SK-N-SH (cell line): ENCODE results near the gene ACTRT3. TPM values are rescaled to one million over a fixed set of nuclear protein-coding genes. Genes with fewer than 3 reads are reported as not detected.
"Not testable (repeated sequence)": the region's sequence is repeated elsewhere in the genome, so short reads cannot be mapped to it uniquely, and the experiment has no call there.

Experiments used
- CTCF ChIA-PET: fragments of 300-600, 350-600 bp; formaldehyde crosslinking; extraction: SDS; loops from one replicate; lab custom pipeline; 2021; lab: Yijun Ruan, JAX
- POLR2A ChIA-PET: fragments of 350-600 bp; sonication (Branson Sonifier 250); formaldehyde crosslinking; extraction: SDS; loops from one replicate; lab custom pipeline; 2020; ENCODE audit warnings: antibody characterized with exemption, inconsistent platforms; lab: Yijun Ruan, JAX
- DNase-seq: peaks from one replicate; pipeline ENCODE4 v3.0.0; 2012
- H2AFZ ChIP-seq: fragments of 200-600 bp; sonication (generic); 2 replicates; pipeline ENCODE4 v1.8.1; 2016; ENCODE audit warnings: antibody characterized with exemption, mild to moderate bottlenecking, low read depth
- H3F3A ChIP-seq: fragments of 200-600 bp; sonication (generic); replicated peaks from 2 replicates; pipeline ENCODE3; 2016; ENCODE audit warnings: antibody characterized with exemption, mild to moderate bottlenecking; ENCODE audit not compliant: insufficient read depth
- H3K27ac ChIP-seq, 2 experiments: fragments of 200-500 bp in 1 of 2; fragments of 200-600 bp in 1 of 2; sonication (Bioruptor generic) in 1 of 2; sonication (generic), shearing (Covaris generic) in 1 of 2; 2 replicates each; pipeline versions ENCODE4 v1.5.1 to v1.6.1; 2014 to 2016; ENCODE audit warnings: low read depth in 2 of 2, inconsistent platforms in 1 of 2, low read length in 1 of 2, mild to moderate bottlenecking in 1 of 2, mixed read lengths in 1 of 2
- H3K27me3 ChIP-seq: fragments of 200-600 bp; sonication (generic), shearing (Covaris generic); 2 replicates; pipeline ENCODE4 v1.6.1; 2016; ENCODE audit warnings: mixed run types; ENCODE audit not compliant: insufficient read depth
- H3K36me3 ChIP-seq, 2 experiments: fragments of 200-500 bp in 1 of 2; fragments of 200-600 bp in 1 of 2; sonication (Bioruptor generic) in 1 of 2; sonication (generic) in 1 of 2; replicated peaks in 1 of 2; 2 replicates each; pipeline versions ENCODE3 to v1.5.1; 2014 to 2016; ENCODE audit warnings: low read length in 1 of 2, mild to moderate bottlenecking in 1 of 2; ENCODE audit not compliant: insufficient read depth in 2 of 2, control insufficient read depth in 1 of 2
- H3K4me1 ChIP-seq, 2 experiments: fragments of 200-500 bp in 1 of 2; fragments of 200-600 bp in 1 of 2; sonication (Bioruptor generic) in 1 of 2; sonication (generic), shearing (Covaris generic) in 1 of 2; 2 replicates each; pipeline versions ENCODE4 v1.5.1 to v1.6.1; 2014 to 2016; ENCODE audit warnings: low read depth in 1 of 2, low read length in 1 of 2, mixed run types in 1 of 2; ENCODE audit not compliant: insufficient read depth in 2 of 2, control insufficient read depth in 1 of 2
- H3K4me2 ChIP-seq: fragments of 200-600 bp; sonication (generic), shearing (Covaris generic); 2 replicates; pipeline ENCODE4 v1.6.1; 2017; ENCODE audit warnings: mixed run types
- H3K4me3 ChIP-seq, 2 experiments: fragments of 200-500 bp in 1 of 2; fragments of 200-600 bp in 1 of 2; sonication (Bioruptor generic) in 1 of 2; sonication (generic), shearing (Covaris generic) in 1 of 2; 2 replicates each; pipeline versions ENCODE4 v1.5.1 to v1.8.1; 2014 to 2016; ENCODE audit warnings: low read depth in 2 of 2, inconsistent platforms in 1 of 2, low read length in 1 of 2, mild to moderate bottlenecking in 1 of 2, mixed read lengths in 1 of 2, moderate library complexity in 1 of 2
- H3K79me2 ChIP-seq: fragments of 200-600 bp; sonication (generic); 2 replicates; pipeline ENCODE4 v1.8.1; 2017; ENCODE audit warnings: mild to moderate bottlenecking; ENCODE audit not compliant: insufficient read depth
- H3K9ac ChIP-seq: fragments of 200-600 bp; sonication (generic); 2 replicates; pipeline ENCODE4 v1.6.1; 2017; ENCODE audit warnings: mixed run types
- H3K9me2 ChIP-seq: fragments of 200-600 bp; sonication (generic); 2 replicates; pipeline ENCODE4 v1.6.1; 2017; ENCODE audit warnings: mixed run types
- H3K9me3 ChIP-seq: fragments of 200-600 bp; sonication (generic); 2 replicates; pipeline ENCODE4 v1.6.1; 2017; ENCODE audit warnings: mixed run types, mild to moderate bottlenecking, moderate library complexity
- H4K20me1 ChIP-seq: fragments of 200-600 bp; sonication (generic); 2 replicates; pipeline ENCODE4 v1.6.1; 2017; ENCODE audit warnings: mild to moderate bottlenecking, mixed run types; ENCODE audit not compliant: insufficient read depth
- EP300 ChIP-seq, 2 experiments: IDR thresholded peaks; 2 replicates each; pipeline versions ENCODE4 v1.4.0 to v1.6.1; 2012; ENCODE audit warnings: borderline replicate concordance in 1 of 2, low read depth in 1 of 2, low read length in 1 of 2
- REST ChIP-seq: IDR thresholded peaks from 2 replicates; pipeline ENCODE4 v1.6.1; 2012; ENCODE audit warnings: mild to moderate bottlenecking, low read depth, low read length, moderate library complexity
- TCF12 ChIP-seq: IDR thresholded peaks from 2 replicates; pipeline ENCODE4 v1.4.0; 2012
- WGBS: methylation state at CpG from one replicate; pipeline ENCODE4 v1.1.6; 2017; ENCODE audit warnings: low lambda C conversion rate; 5-methylcytosine and 5-hydroxymethylcytosine counted together
- polyA plus RNA-seq, 3 experiments: library from polyadenylated mRNA; depleted of rRNA; stranded (reverse); fragments of >200 nt; gene quantifications; 2 replicates each; pipeline ENCODE4 v1.2.3, GENCODE V29; 2012
- small RNA-seq, 7 experiments: library from RNA; depleted of rRNA; stranded (forward); fragments of <200 nt; gene quantifications; one replicate each; pipeline ENCODE3, GENCODE V24; 2012

ACTRT3 gene
- polyA plus RNA-seq, 1 of the 3 experiments (the other 2 are of a cell fraction) = 1.2 TPM

- Histone ChIP-seq H3K27me3 (no peaks in the 10 kb centered on the region), H2AFZ (no peak overlapping the region), H3K79me2 (no peaks in the 10 kb centered on the region), H3K9ac (no peak overlapping the region), H3K27ac (no peak overlapping the region), H3K9me3 (no peaks in the 10 kb centered on the region), H3F3A (no peaks in the 10 kb centered on the region), H3K9me2 (no peaks in the 10 kb centered on the region), H4K20me1 (no peaks in the 10 kb centered on the region), H3K4me3 (no peak overlapping the region), H3K4me1 (no peaks in the 10 kb centered on the region), H3K4me2 (no peak overlapping the region), H3K36me3 (no peaks in the 10 kb centered on the region)
- POLR2A ChIA-PET = no interaction called here
- DNase-seq = no peak
- no peak for TF ChIP-seq EP300 (IDR thresholded peaks at IDR 0.05; ENCODE audit: borderline replicate concordance in 1 of 2, low read depth in 1 of 2, low read length in 1 of 2)
- no peak for TF ChIP-seq REST
- no peak for TF ChIP-seq TCF12
- CTCF ChIA-PET = interaction anchor here (1.4 kb wide), 1 partner anchor 54 kb away, joined by 3 read pairs; no protein-coding TSS in a partner anchor
Observed at GRCh38 chr3:169722724-169723123, 46.6 kb downstream of the ACTRT3 start.

GRCh38 chr3:169718415-169718814, 50.9 kb downstream of the ACTRT3 start:
- H3F3A ChIP-seq, H3K9me3 ChIP-seq, H3K79me2 ChIP-seq, POLR2A ChIA-PET, H3K4me2 ChIP-seq, DNase-seq, H3K4me3 ChIP-seq, H3K27ac ChIP-seq, H4K20me1 ChIP-seq, CTCF ChIA-PET, H3K36me3 ChIP-seq, H3K4me1 ChIP-seq, H3K27me3 ChIP-seq, H3K9ac ChIP-seq, H2AFZ ChIP-seq, H3K9me2 ChIP-seq: not testable (repeated sequence)
- 15% methylated on average over 4 of the region's 4 CpGs for WGBS

Small RNA genes lying within 50 kb of the gene (small RNA-seq; reads per million reads assigned to genes)
- gene RNU6-637P = 0 reads per million in 7 experiments

Other genes with a start within 250 kb of the ACTRT3 start
- 0.62 and 0.84 TPM in 2 replicates for gene MECOM, start 105.8 kb downstream of the ACTRT3 start, polyA plus RNA-seq (2012; rRNA removed)
- 0.32 and 0.64 TPM in 2 replicates for gene TERC, start 4.5 kb downstream of the ACTRT3 start, polyA plus RNA-seq (2012; rRNA removed)
- 9.7 and 11.2 TPM in 2 replicates for gene MYNN, start 3.8 kb upstream of the ACTRT3 start, polyA plus RNA-seq (2012; rRNA removed)
- not detected in 2 replicates for gene LRRIQ4, start 43.3 kb upstream of the ACTRT3 start, polyA plus RNA-seq (2012; rRNA removed)
- 1.6 and 2.6 TPM in 2 replicates for gene LRRC34, start 43.3 kb upstream of the ACTRT3 start, polyA plus RNA-seq (2012; rRNA removed)
- gene LRRC31, start 100.4 kb upstream of the ACTRT3 start, polyA plus RNA-seq (2012; rRNA removed) = not detected in 2 replicates
- not detected in 2 replicates for gene SAMD7, start 142.0 kb upstream of the ACTRT3 start, polyA plus RNA-seq (2012; rRNA removed)
- 15.0 and 21.7 TPM in 2 replicates for gene SEC62, start 197.2 kb upstream of the ACTRT3 start, polyA plus RNA-seq (2012; rRNA removed)